Immature natural killer cell (primary cell): ENCODE measurements around the gene IFT43. TPM values are rescaled to one million over a fixed set of nuclear protein-coding genes. Genes with fewer than 3 reads are reported as not detected.
"Not testable (repeated sequence)": the region's sequence is repeated elsewhere in the genome, so short reads cannot be mapped to it uniquely, and the experiment has no call there.

Source experiments
- DNase-seq, 3 donors: peaks; one replicate each; pipeline ENCODE4 v3.0.0; 2022; ENCODE audit warnings: mixed read lengths in 1 of 3
- H3K27ac Mint-ChIP-seq, 6 donors: one replicate each; pipeline ENCODE4 v1.8.0; 2020; ENCODE audit warnings: mixed read lengths in 6 of 6, mild to moderate bottlenecking in 5 of 6, inconsistent platforms in 4 of 6, moderate library complexity in 3 of 6
- H3K27me3 Mint-ChIP-seq, 3 donors: one replicate each; pipeline ENCODE4 v1.8.0; 2020 to 2021; ENCODE audit warnings: low read depth in 3 of 3, mild to moderate bottlenecking in 3 of 3, mixed read lengths in 3 of 3, moderate library complexity in 3 of 3, inconsistent platforms in 1 of 3
- H3K36me3 Mint-ChIP-seq, 3 donors: one replicate each; pipeline ENCODE4 v1.8.0; 2020; ENCODE audit warnings: mixed read lengths in 3 of 3, inconsistent platforms in 2 of 3, mild to moderate bottlenecking in 2 of 3
- H3K4me1 Mint-ChIP-seq, 2 donors: one replicate each; pipeline ENCODE4 v1.8.0; 2020; ENCODE audit warnings: inconsistent platforms in 2 of 2, mild to moderate bottlenecking in 2 of 2, mixed read lengths in 2 of 2, moderate library complexity in 1 of 2
- H3K4me3 Mint-ChIP-seq, 5 donors: one replicate each; pipeline ENCODE4 v1.8.0; 2020; ENCODE audit warnings: mild to moderate bottlenecking in 5 of 5, mixed read lengths in 5 of 5, inconsistent platforms in 3 of 5, moderate library complexity in 3 of 5
- H3K9me3 Mint-ChIP-seq, 6 donors: one replicate each; pipeline ENCODE4 v1.8.0; 2020; ENCODE audit warnings: mild to moderate bottlenecking in 6 of 6, mixed read lengths in 6 of 6, inconsistent platforms in 4 of 6, moderate library complexity in 3 of 6
- polyA plus RNA-seq, 3 donors: library from polyadenylated mRNA; unstranded; fragments of 300-500 nt; fragmentation: Illumina TruSeq; gene quantifications; one replicate each; pipeline ENCODE4 v1.2.3, GENCODE V29; 2021

Gene IFT43
- polyA plus RNA-seq, 3 donors from 2014 or later, result 16.5 to 24.4 (median 16.7) TPM

DNA sequence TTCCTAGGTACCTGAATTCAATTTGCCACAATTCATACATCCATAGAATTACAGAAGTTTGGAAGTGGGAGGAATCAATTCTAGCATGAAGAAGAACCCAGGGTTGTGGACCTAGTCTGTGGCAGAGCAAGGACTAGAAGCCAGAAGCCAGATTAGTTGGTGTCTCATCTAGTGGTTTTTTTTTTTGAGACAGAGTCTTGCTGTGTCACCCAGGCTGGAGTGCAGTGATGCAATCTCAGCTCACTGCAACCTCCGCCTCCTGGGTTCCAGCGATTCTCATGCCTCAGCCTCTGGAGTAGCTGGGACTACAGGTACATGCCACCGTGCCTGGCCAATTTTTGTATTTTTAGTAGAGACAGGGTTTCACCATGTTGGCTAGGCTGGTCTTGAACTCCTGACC, 24.1 kb downstream of the IFT43 start:
- H3K27me3 Mint-ChIP-seq, result not testable (repeated sequence)

DNA sequence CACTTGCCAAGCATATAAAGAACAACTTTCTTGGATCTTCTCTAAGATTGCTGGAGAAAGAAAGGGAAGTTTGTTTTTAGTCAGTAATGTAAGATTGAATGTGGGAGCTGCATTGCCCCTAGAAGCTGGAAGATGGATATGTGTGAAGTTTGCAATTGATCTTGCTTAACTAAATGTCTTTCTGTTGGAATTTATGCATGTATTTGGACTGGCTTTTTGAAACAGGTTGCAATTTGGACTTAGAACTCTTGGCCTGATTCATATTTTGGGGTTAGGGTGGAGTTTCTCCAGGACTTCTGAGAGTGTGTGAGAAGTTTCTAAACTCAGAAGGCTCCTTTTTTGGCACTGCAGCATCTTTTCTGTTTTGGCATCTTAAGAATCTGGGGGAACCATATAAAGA, 26.4 kb downstream of the IFT43 start:
- no peaks in the 10 kb centered on the region for H3K27me3 Mint-ChIP-seq
- H3K36me3 Mint-ChIP-seq, result peaks cover 22 to 68% (median 41%) of the 10 kb centered on the region in 3 donors
- no peak overlapping the region for H3K4me3 Mint-ChIP-seq
- peaks cover 0 to 1% (median 0%) of the 10 kb centered on the region in 6 donors for H3K9me3 Mint-ChIP-seq
- no peaks in the 10 kb centered on the region for H3K4me1 Mint-ChIP-seq
- no peak overlapping the region for H3K27ac Mint-ChIP-seq
- no peak for DNase-seq

More for the DNA sequence above, 24.1 kb downstream of the IFT43 start:
- H3K4me1 Mint-ChIP-seq, H3K27ac Mint-ChIP-seq, H3K9me3 Mint-ChIP-seq, DNase-seq, H3K4me3 Mint-ChIP-seq: not testable (repeated sequence)
- H3K36me3 Mint-ChIP-seq, result peaks cover 32 to 68% (median 44%) of the 10 kb centered on the region in 3 donors

DNA sequence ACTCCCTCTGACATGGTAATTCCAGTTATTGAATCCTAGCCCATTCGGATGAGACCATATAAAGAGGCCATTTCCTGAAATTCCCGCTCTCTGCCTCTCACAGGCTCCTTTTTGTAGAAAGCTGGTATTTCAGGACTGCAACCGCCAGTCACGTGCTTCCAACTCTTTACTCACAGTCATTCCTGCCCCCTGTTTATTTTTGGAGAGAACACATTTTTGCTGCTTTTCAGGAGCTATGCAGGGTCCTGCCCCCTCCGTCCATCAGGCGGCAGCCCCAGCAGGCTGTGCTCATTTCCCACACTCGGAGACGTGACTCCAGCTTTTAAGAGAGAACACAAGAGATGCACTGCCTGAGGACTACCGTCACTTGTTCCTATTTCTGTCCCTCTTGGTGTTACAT, 26.8 kb downstream of the IFT43 start:
- DNase-seq, result no peak
- H3K27ac Mint-ChIP-seq, result no peak overlapping the region
- H3K9me3 Mint-ChIP-seq, result peaks cover 0 to 1% (median 0%) of the 10 kb centered on the region in 6 donors
- H3K4me1 Mint-ChIP-seq, result no peaks in the 10 kb centered on the region
- peaks cover 25 to 68% (median 45%) of the 10 kb centered on the region in 3 donors for H3K36me3 Mint-ChIP-seq
- no peaks in the 10 kb centered on the region for H3K27me3 Mint-ChIP-seq
- H3K4me3 Mint-ChIP-seq, result no peak overlapping the region

DNA sequence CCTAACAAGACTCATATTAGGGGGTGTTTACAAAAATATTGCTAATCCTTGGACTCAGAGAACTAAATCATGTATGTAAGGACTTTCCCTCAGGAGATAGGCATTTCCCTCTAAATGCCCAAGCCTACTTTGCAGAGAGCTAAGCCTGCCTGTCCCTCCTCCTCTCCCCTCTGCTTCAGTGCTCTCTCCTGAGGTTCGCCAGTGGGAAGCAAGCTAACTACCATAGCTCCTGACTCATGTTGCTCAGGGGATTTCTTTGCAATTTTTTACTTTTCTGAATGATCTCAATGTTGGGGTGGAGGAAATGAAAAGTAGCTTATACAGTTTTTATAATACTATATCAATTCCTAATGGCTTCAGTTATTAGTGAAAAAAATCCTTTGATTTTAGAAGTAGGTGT, 29.6 kb downstream of the IFT43 start:
- Mint-ChIP-seq H3K27me3 (no peaks in the 10 kb centered on the region), H3K4me1 (no peaks in the 10 kb centered on the region), H3K4me3 (no peak overlapping the region), H3K9me3 (peaks cover 7 to 13% (median 11%) of the 10 kb centered on the region in 6 donors), H3K36me3 (peaks cover 49 to 86% (median 73%) of the 10 kb centered on the region in 3 donors), H3K27ac (no peak overlapping the region)
- no peak for DNase-seq

DNA sequence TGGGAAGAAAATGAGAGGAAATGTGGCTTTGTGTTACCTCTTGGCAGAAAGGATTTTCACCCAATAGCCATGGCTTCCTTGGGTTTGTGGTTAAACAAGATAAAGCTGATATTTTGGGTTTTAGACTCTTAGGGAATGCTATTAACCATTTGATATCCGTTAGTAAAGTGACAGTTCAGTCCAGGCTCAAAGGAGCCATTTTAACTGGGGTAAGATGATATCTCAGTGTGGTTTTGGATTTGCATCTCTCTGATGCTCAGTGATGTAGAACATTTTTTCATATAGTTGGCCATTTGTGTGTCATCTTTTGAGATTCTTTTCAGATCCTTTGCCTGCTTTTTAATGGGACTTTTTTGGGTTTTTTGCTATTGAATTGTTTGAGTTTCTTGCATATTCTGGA, 30.1 kb downstream of the IFT43 start:
- no peaks in the 10 kb centered on the region for H3K27me3 Mint-ChIP-seq
- peaks cover 11 to 16% (median 14%) of the 10 kb centered on the region in 6 donors for H3K9me3 Mint-ChIP-seq
- H3K4me1 Mint-ChIP-seq, result no peaks in the 10 kb centered on the region
- no peak overlapping the region for H3K4me3 Mint-ChIP-seq
- no peak for DNase-seq
- H3K27ac Mint-ChIP-seq, result no peak overlapping the region
- H3K36me3 Mint-ChIP-seq, result peaks cover 54 to 89% (median 78%) of the 10 kb centered on the region in 3 donors

DNA sequence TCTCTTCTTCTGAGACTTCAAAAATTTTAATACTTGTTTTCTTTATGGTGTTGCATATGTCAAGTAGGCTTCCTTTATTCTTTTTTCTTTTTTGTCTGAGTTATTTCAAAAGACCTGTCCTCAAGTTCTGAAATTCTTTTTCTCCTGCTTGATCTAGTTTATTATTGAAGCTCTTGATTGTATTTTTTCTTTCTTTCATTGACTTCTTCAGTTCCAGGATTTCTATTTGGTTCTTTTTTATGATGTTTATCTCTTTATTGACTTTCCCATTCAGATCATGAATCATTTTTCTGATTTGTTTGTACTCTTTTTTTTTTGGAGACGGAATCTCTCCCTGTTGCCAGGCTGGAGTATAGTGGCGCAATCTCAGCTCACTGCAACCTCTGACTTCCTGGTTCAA, 34.1 kb downstream of the IFT43 start:
- Mint-ChIP-seq H3K36me3 (peaks cover 50 to 75% (median 59%) of the 10 kb centered on the region in 3 donors), H3K4me1 (no peaks in the 10 kb centered on the region), H3K27me3 (no peaks in the 10 kb centered on the region), H3K9me3 (peaks cover 11 to 16% (median 14%) of the 10 kb centered on the region in 6 donors), H3K4me3 (no peak overlapping the region), H3K27ac (no peak overlapping the region)
- DNase-seq, result no peak

DNA sequence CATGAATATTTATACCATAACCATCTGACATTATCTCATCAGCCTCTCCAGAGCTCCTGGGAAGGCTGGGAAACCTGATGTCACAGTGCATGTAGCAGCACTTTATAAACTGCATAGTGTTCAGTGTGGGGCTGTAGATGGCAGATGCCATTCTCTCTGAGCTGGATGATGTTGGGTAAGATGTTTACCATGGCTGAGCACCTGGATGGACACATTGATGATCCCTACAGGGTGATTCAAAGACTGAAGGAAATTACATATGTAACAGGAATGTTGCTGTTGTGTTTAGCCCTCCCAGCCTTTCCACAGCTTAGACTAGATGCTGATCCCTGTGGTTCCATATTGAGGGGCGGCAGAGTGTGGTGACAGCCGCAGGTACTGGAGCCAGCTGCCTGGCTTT, 37.4 kb downstream of the IFT43 start:
- Mint-ChIP-seq H3K4me1 (no peaks in the 10 kb centered on the region), H3K4me3 (no peak overlapping the region), H3K27ac (no peak overlapping the region), H3K36me3 (peaks cover 34 to 56% (median 42%) of the 10 kb centered on the region in 3 donors), H3K27me3 (no peaks in the 10 kb centered on the region), H3K9me3 (peaks cover 11 to 16% (median 14%) of the 10 kb centered on the region in 6 donors)
- no peak for DNase-seq

DNA sequence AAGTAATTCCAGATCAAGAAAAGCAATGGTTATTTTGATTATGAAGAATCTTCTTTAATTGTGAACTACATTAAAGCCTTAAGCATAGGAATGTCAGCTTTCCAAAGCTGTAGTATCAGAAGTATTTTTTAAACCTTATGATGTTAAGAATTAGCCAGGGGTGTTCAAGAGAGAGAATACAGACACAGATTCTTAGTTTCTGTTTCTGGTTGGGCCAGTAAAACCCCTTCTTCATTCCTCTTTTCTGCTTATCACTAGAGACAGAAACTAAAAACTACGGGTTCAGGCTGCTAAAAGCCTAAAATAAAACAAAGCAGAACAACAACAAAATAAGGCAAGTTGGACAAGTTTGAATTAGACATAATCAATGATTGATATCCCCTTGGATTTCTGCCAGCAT, 38.2 kb downstream of the IFT43 start:
- peaks cover 26 to 53% (median 35%) of the 10 kb centered on the region in 3 donors for H3K36me3 Mint-ChIP-seq
- peaks cover 11 to 16% (median 13%) of the 10 kb centered on the region in 6 donors for H3K9me3 Mint-ChIP-seq
- H3K27ac Mint-ChIP-seq, result no peak overlapping the region
- no peaks in the 10 kb centered on the region for H3K4me1 Mint-ChIP-seq
- no peak overlapping the region for H3K4me3 Mint-ChIP-seq
- no peak for DNase-seq
- H3K27me3 Mint-ChIP-seq, result no peaks in the 10 kb centered on the region

DNA sequence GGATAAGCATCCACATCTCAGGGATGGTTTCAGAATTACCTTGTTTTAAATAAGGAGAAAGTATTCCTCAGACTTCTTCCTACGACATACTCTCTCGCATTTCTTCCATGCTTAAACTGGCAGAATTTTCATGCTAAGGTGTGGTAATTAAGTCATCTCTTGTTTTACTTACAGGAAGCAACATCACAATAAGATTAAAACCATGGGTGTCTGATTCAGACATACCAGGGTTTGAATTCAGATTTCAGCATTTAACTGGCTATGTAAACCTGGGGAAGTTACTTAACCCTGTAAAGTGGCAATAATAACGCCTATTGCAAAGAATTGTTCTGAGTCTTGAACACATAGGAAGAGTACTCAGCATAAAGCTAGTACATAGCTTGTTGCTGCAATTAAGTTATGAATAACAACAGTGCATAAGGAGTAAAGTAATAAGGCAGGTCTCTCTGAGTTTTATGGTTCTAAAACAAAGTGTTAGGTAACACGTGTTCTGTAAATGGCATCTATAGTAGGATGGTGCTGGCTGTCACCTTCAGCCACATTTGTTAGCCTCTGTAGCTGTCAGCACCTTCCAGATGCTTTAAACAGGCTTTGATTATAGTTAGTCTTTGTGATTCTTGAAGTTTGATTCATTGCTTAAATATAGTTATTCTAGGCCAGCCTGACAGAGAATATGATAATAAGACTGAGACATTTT, 38.8 kb downstream of the IFT43 start:
- no peak overlapping the region for H3K4me3 Mint-ChIP-seq
- H3K4me1 Mint-ChIP-seq, result no peaks in the 10 kb centered on the region
- H3K27ac Mint-ChIP-seq, result no peak overlapping the region
- peaks cover 8 to 11% (median 10%) of the 10 kb centered on the region in 6 donors for H3K9me3 Mint-ChIP-seq
- H3K36me3 Mint-ChIP-seq, result peaks cover 20 to 48% (median 31%) of the 10 kb centered on the region in 3 donors
- no peak for DNase-seq
- H3K27me3 Mint-ChIP-seq, result no peaks in the 10 kb centered on the region

DNA sequence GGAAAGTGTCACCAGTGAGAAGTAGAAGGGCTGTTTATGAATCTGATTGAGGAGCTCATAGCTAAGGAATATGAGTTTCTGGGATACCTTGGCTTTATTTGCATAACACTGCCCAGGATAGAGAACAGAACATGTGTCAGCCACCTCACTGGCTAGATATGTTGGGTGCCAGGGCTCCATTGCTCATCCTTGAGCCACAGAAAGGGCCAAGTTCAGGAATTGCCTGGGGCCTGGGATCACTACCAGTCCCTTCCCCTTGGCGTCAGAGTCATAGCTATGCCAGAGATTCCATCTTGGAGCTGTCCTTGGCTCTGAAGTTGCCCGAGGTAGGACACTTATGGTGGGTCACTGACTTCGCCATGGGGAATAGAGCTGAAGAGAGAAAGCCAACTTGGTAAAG, 49.0 kb downstream of the IFT43 start:
- no peak overlapping the region for H3K27ac Mint-ChIP-seq
- peaks cover 5 to 7% (median 5%) of the 10 kb centered on the region in 3 donors for H3K36me3 Mint-ChIP-seq
- H3K27me3 Mint-ChIP-seq, result no peaks in the 10 kb centered on the region
- no peak overlapping the region for H3K4me3 Mint-ChIP-seq
- no peak for DNase-seq
- H3K4me1 Mint-ChIP-seq, result no peaks in the 10 kb centered on the region
- H3K9me3 Mint-ChIP-seq, result no peaks in the 10 kb centered on the region

DNA sequence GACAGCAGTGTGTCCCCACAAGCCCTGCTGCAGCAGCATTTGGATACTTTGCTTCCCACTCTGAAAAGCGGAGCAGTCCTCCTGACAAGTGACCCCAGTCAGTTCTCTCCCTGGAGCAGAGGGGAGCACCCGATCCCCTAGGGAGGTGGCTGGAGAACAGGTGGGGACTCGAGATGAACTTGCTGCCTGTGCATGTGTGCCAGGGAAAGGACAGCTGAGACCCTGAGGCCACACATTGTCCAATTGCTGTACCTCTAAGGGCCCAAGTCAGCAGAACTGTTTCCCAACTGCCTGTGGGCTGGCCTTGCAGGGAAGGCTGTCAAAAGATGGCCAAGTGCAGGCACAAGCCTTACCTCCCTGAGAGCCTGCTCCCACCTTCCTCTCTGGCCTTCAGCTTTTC, 55.1 kb downstream of the IFT43 start:
- no peaks in the 10 kb centered on the region for H3K27me3 Mint-ChIP-seq

DNA sequence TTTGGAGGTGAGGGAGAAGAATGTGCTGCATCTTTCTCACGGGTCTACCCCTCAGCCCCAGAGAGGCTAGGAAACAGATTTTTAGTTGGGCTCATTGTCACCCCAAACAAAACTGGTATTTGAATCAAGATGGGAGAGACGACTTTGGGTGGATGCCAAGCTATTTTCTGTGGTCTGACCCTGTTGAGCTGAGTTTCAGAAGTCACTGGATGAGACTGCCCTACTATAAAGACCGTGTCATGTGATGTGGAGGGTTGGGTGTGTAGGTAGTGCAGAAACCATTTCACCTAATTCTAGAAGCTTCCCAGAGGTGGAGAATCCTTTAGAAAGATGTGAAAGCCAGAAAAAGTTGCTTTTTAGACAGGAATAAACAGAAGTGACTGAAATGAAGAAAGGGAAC, 60.2 kb downstream of the IFT43 start:
- Mint-ChIP-seq H3K36me3 (peaks cover 0 to 4% (median 2%) of the 10 kb centered on the region in 3 donors), H3K4me1 (no peaks in the 10 kb centered on the region), H3K4me3 (no peak overlapping the region), H3K27ac (no peak overlapping the region), H3K27me3 (no peaks in the 10 kb centered on the region), H3K9me3 (no peaks in the 10 kb centered on the region)
- DNase-seq, result no peak

More for the DNA sequence above, 55.1 kb downstream of the IFT43 start:
- Mint-ChIP-seq H3K4me1 (no peaks in the 10 kb centered on the region), H3K4me3 (no peak overlapping the region), H3K9me3 (no peaks in the 10 kb centered on the region), H3K36me3 (peaks cover 2 to 4% (median 3%) of the 10 kb centered on the region in 3 donors), H3K27ac (no peak overlapping the region)
- no peak for DNase-seq

DNA sequence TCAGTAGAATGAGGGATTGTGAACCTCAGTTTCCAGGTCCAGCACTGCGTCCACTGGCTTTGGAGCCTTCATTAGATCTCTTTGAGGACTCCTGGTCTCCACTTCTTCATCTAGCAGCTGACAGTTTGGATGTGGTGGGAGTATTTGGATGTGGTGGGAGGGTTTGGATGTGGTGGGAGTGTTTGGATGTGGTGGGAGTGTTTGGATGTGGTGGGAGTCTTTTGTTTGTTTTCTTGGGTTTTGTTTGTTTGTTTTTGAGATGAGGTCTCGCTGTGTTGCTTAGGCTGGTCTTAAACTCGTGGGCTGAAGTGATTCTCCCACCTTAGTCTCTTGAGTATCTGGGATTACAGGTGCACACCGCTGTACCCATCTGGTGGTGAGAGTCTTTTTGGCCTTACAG, 64.7 kb downstream of the IFT43 start:
- no peak overlapping the region for H3K4me3 Mint-ChIP-seq
- H3K4me1 Mint-ChIP-seq, result no peaks in the 10 kb centered on the region
- no peaks in the 10 kb centered on the region for H3K27me3 Mint-ChIP-seq
- DNase-seq, result no peak
- no peak overlapping the region for H3K27ac Mint-ChIP-seq
- no peaks in the 10 kb centered on the region for H3K36me3 Mint-ChIP-seq
- H3K9me3 Mint-ChIP-seq, result no peaks in the 10 kb centered on the region

DNA sequence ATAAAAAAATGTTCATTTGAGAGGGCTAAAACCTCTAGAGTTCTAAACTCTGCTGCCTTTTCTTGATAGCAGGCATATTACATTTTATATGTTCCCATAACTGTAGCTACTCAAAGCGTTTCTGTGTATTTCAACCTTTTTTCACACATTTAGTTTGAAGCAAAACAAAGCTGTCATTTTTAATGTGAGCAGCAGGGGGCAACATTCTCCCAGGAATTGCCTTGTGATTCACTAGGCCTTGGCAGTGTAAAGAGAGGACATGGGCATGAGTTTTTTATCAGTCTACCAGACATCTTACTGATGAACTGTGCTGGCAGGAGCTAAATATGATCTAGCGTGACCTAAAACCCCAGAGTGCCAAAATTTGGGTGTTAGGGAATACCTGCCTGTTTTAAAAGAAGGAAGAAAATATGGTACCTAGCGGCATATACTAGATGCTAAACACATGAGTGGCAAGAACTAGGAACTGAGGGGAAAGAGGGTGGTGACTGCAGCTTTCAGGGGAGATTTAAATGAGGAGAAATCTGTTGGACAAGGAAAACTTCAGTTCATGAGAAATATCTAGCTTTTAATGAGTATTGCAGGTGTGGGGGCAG, 65.3 kb downstream of the IFT43 start:
- no peaks in the 10 kb centered on the region for H3K9me3 Mint-ChIP-seq
- H3K4me1 Mint-ChIP-seq, result no peaks in the 10 kb centered on the region
- no peaks in the 10 kb centered on the region for H3K27me3 Mint-ChIP-seq
- DNase-seq, result peak; percentile 32 to 48 (median 38)
- H3K36me3 Mint-ChIP-seq, result no peaks in the 10 kb centered on the region
- H3K4me3 Mint-ChIP-seq, result no peak overlapping the region
- H3K27ac Mint-ChIP-seq, result no peak overlapping the region
